GM19324 (cell line): Measurements from ENCODE around the gene DUSP19.

Source experiments
- ATAC-seq: cut with Tn5 transposase; IDR thresholded peaks from one replicate; pipeline ENCODE4 v1.9.1; 2021; ENCODE audit warnings: mild to moderate bottlenecking, moderate library complexity; ENCODE audit not compliant: unreplicated experiment, low FRiP score

The DUSP19 gene

DNA sequence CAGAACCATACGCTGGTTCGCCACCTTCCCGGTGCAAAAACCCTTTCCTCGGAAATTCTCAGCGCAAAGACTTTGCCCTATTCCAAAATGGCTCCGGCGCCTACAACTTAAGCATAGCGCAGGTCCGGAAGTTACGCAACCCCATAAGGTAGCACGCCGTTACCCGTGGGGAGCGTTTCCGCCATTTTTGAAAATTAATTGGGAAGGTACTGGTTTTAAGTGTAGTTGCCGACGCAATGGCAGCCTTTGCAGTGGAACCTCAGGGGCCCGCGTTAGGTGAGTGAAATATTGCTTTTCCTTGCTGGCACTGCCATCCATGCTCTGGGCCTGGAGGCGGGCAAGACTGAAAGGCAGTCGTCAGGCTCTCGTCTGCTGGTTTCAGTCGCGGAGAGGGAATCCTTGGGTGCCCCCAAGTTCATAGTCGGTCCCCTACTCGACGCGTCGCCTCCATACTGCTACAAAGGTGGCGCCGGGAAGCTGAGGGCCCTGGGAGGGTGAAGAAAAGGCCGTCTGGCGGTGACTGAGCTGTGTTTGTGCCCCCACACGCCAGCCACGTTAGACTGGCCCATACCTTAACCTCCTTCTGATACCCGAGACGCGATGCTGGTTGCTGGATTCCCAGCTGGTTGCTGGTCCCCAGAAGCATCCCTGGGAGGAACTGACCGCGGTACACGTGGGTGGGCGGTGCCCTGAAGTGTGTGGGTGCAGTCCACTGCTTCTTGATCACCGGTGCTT, 45.8 kb downstream of the DUSP19 start, which contains the start of gene NUP35:
TSS of gene NUP35 (plus strand) at position 222 of the 735 bp plus-strand sequence. CDS start at position 237, 15 bp downstream.
- peak; percentile 90 for ATAC-seq

DNA sequence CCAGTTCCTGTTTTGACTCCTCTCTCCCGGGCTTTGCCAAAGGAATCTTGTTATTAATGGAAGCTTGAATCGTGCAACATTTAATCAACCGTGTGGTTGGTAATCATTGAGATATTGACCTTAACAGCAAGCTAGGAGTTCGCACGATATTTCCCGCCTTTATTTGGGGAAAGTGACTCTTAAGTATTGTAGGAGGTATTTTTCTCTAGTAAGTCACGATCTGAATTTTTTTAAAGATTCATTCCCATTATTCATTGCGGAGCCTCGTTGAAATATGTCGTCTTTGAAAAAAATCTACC, 46.4 kb downstream of the DUSP19 start:
- no peak for ATAC-seq

DNA sequence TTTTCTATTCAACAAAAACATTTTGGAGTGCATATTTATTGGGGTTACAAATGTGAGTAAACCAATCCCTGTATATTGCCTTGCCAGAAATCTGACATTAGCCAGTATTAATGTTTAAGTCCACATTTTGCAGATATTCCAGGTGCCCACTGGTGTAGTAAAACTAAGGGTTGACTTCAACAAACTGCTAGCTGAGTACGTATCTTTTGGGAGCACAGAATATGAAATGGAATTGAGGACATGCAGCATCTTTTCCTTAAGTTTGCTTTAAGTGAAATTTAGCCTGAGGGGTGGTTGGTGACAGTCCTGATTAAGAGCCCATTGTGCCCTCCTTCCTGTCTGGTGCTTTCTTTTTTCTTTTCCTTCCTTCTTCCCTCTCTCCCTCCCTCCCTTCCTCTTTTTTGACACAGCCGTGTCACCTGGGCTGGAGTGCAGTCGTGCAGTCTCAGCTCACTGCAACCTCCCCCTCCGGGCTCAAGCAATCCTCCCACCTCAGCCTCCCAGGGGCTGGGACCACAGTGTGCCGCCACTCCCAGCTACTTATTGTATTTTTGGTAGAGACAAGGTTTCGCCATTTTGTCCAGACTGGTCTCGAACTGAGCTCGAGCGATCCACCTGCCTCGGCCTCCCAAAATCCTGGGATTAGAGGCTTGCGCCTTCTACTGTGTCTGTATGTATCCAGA, 47.3 kb downstream of the DUSP19 start:
- ATAC-seq, result no peak

DNA sequence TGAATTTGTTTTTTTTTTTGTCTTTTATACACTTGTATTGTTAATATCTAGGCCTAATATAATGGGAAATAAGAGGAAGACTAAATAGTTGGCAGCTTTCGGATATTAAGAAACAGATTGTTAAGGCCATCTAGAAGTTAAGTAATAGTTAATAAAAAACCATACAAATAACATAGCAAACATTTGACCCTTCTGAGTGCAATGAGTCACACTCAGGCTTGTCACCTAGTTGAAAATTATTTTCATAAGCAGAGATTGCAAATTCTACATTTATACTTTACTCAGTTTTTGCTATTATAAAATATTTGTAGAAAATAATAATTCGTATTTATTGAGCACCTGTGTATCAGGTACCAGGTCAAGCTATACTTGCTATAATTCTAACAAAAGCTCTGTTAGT, 48.1 kb downstream of the DUSP19 start:
- no peak for ATAC-seq

DNA sequence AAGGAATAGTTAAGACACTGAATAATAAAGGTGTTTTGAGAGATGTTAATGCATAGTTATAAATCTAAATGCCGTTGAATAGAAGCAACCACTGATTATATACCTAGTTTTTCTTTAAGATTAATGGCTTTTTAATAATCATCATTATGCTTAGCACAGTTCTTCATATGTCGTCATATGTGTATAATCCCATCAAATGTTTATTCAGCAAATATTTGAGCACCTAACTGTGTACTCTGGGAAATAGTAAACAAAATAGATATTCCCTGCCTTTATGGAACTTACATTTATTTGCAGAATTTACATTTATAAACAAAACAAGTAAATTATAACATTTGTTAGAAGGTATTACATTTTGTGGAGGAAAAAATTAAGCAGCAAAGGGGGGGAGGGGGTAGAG, 55.5 kb downstream of the DUSP19 start:
- no peak for ATAC-seq

DNA sequence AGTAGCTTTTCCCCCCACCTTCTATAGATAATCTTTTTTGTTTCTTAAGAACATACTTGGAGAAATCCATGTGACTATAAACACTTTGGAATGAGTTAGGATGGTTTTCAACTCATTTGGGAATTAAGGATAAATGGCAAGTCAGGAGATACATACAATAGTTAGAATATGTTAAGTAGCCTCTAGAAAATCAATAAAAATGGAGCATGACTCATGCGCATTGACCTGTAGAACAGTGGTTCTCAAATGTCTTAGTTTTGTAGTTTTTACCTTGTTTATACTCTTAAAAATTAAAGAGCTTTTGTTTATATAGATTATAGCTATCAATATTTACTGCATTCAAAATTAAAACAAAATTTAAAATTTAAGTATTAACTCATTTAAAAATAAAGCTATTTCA, 70.4 kb downstream of the DUSP19 start:
- no peak for ATAC-seq

DNA sequence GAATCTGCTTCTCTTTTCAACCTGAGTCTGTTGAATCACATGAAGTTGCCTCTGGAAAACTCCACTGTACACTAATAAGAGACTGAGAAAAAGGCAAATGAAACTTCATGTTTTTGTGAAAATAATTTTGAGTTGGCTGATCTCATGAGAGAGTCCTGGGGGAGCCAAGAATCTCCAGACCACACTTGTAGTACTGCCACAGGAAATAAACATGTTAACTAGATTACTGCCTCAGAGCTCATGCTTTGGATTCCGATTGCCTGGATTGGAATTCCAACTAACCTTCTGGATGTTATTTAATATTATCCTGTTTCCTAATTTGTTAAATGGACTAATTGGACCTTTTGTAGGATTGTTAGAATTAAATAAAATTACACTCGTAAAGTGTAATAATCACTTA, 70.9 kb downstream of the DUSP19 start:
- no peak for ATAC-seq
